ENCODE results near the gene FOXS1. TPM values are rescaled to one million over a fixed set of nuclear protein-coding genes. Genes with fewer than 3 reads are reported as not detected.
A peak's percentile ranks its signal among the peaks of the same experiment; 100 is the strongest.

Gene FOXS1
- total RNA-seq, 2 donors from 2014 or later: not detected

GRCh38 chr20:31881945-31882344 lies 36.5 kb upstream of the FOXS1 start:
- Histone ChIP-seq H3K36me3 (ENCODE audit: control insufficient read depth, insufficient read depth, low read length) (no peaks in the 10 kb centered on the region), H3K27ac (ENCODE audit: low read depth, low read length) (no peak overlapping the region), H3K4me3 (ENCODE audit: low read length) (no peak overlapping the region), H3K4me1 (ENCODE audit: control insufficient read depth, insufficient read depth, low read length) (no peaks in the 10 kb centered on the region), H3K9ac (ENCODE audit: extremely low read depth, low read length, poor library complexity, severe bottlenecking) (no peak overlapping the region), H3K27me3 (ENCODE audit: control insufficient read depth, insufficient read depth, low read length, poor library complexity, severe bottlenecking) (no peaks in the 10 kb centered on the region), H3K9me3 (ENCODE audit: control insufficient read depth, low read length) (no peaks in the 10 kb centered on the region)
- peaks cover 41% of the 10 kb centered on the region for H3K27me3 Mint-ChIP-seq (ENCODE audit: insufficient read depth)
- H3K4me3 Mint-ChIP-seq: no peak overlapping the region
- no peaks in the 10 kb centered on the region for H3K4me1 Mint-ChIP-seq
- WGBS, 2 experiments (ENCODE audit: insufficient coverage in 1 of 2, insufficient read length in 1 of 2): 75 to 82% methylated on average over 5 of the region's 5 CpGs
- no peaks in the 10 kb centered on the region for H3K36me3 Mint-ChIP-seq (ENCODE audit: low read depth)
- H3K9me3 Mint-ChIP-seq: no peaks in the 10 kb centered on the region
- no peak overlapping the region for H3K27ac Mint-ChIP-seq
- TF ChIP-seq CTCF (conservative IDR thresholded peaks at IDR 0.05): no peak
- no peak for DNase-seq

- no peaks in the 10 kb centered on the region for H3K4me1 ChIP-seq (ENCODE audit: control insufficient read depth, insufficient read depth, low read length)
- Mint-ChIP-seq H3K9me3 (no peaks in the 10 kb centered on the region), H3K36me3 (ENCODE audit: low read depth) (no peaks in the 10 kb centered on the region), H3K4me3 (peak overlapping the region; percentile 79), H3K27ac (peak overlapping the region; percentile 97), H3K4me1 (no peaks in the 10 kb centered on the region), H3K27me3 (ENCODE audit: insufficient read depth) (peaks cover 37% of the 10 kb centered on the region)
- H3K9ac ChIP-seq (ENCODE audit: extremely low read depth, low read length, poor library complexity, severe bottlenecking): peak overlapping the region; percentile 31
- 3 to 9% methylated on average over 25 to 45 of the region's 45 CpGs for WGBS, 2 experiments (ENCODE audit: insufficient coverage in 1 of 2, insufficient read length in 1 of 2)
- no peaks in the 10 kb centered on the region for H3K27me3 ChIP-seq (ENCODE audit: control insufficient read depth, insufficient read depth, low read length, poor library complexity, severe bottlenecking)
- H3K9me3 ChIP-seq (ENCODE audit: control insufficient read depth, low read length): no peaks in the 10 kb centered on the region
- DNase-seq: peak; percentile 99
- peak overlapping the region; percentile 80 for H3K4me3 ChIP-seq (ENCODE audit: low read length)
- H3K36me3 ChIP-seq (ENCODE audit: control insufficient read depth, insufficient read depth, low read length): no peaks in the 10 kb centered on the region
- H3K27ac ChIP-seq (ENCODE audit: low read depth, low read length): peak overlapping the region; percentile 7
- peak; percentile 62 for TF ChIP-seq CTCF (conservative IDR thresholded peaks at IDR 0.05)
Observed at GRCh38 chr20:31879143-31879987, 34.0 kb upstream of the FOXS1 start.

- H3K27me3 Mint-ChIP-seq (ENCODE audit: insufficient read depth): peaks cover 41% of the 10 kb centered on the region
- no peaks in the 10 kb centered on the region for H3K4me1 ChIP-seq (ENCODE audit: control insufficient read depth, insufficient read depth, low read length)
- no peak for TF ChIP-seq CTCF (conservative IDR thresholded peaks at IDR 0.05)
- no peak overlapping the region for H3K27ac ChIP-seq (ENCODE audit: low read depth, low read length)
- H3K4me3 ChIP-seq (ENCODE audit: low read length): no peak overlapping the region
- no peaks in the 10 kb centered on the region for H3K4me1 Mint-ChIP-seq
- H3K9me3 Mint-ChIP-seq: no peaks in the 10 kb centered on the region
- peaks cover 6% of the 10 kb centered on the region for H3K27me3 ChIP-seq (ENCODE audit: control insufficient read depth, insufficient read depth, low read length, poor library complexity, severe bottlenecking)
- no peaks in the 10 kb centered on the region for H3K36me3 Mint-ChIP-seq (ENCODE audit: low read depth)
- no peak overlapping the region for H3K9ac ChIP-seq (ENCODE audit: extremely low read depth, low read length, poor library complexity, severe bottlenecking)
- DNase-seq: no peak
- H3K36me3 ChIP-seq (ENCODE audit: control insufficient read depth, insufficient read depth, low read length): no peaks in the 10 kb centered on the region
- H3K27ac Mint-ChIP-seq: no peak overlapping the region
- no peak overlapping the region for H3K4me3 Mint-ChIP-seq
- no peaks in the 10 kb centered on the region for H3K9me3 ChIP-seq (ENCODE audit: control insufficient read depth, low read length)
Observed at GRCh38 chr20:31877684-31878083, 32.3 kb upstream of the FOXS1 start.

Measured in endodermal cell (in vitro differentiated cells).